Urinary bladder (tissue), 4 donors: ENCODE results near the gene TRAF4. TPM values are rescaled to one million over a fixed set of nuclear protein-coding genes. Genes with fewer than 3 reads are reported as not detected.
"Not testable (repeated sequence)": the region's sequence is repeated elsewhere in the genome, so short reads cannot be mapped to it uniquely, and the experiment has no call there.

Source experiments
- DNase-seq: peaks from one replicate; pipeline ENCODE4 v3.0.0-alpha.2; 2015; ENCODE audit errors: extremely low spot score
- H3K27ac ChIP-seq: one replicate; pipeline ENCODE4 v1.5.1; 2013; ENCODE audit warnings: low read depth, mild to moderate bottlenecking, moderate library complexity
- H3K36me3 ChIP-seq: one replicate; pipeline ENCODE4 v1.6.1; 2013; ENCODE audit warnings: mild to moderate bottlenecking, moderate library complexity; ENCODE audit not compliant: insufficient read depth
- H3K4me1 ChIP-seq: one replicate; pipeline ENCODE4 v1.6.1; 2013; ENCODE audit warnings: mild to moderate bottlenecking, moderate library complexity; ENCODE audit not compliant: insufficient read depth
- H3K4me3 ChIP-seq: one replicate; pipeline ENCODE4 v1.5.1; 2013; ENCODE audit warnings: low read depth, low read length
- WGBS: extraction: QIAGEN DNeasy Blood & Tissue Kit; methylation state at CpG from one replicate; pipeline ENCODE4 v1.1.7; 2013; 5-methylcytosine and 5-hydroxymethylcytosine counted together
- polyA plus RNA-seq: library from polyadenylated mRNA; stranded (reverse); fragments of 200-250 nt; gene quantifications from one replicate; pipeline ENCODE4 v1.2.3, GENCODE V29; 2013
- small RNA-seq: library from RNA; depleted of rRNA; stranded (forward); fragments of <200 nt; gene quantifications from one replicate; pipeline ENCODE3, GENCODE V24; 2014
- total RNA-seq: library from RNA; depleted of rRNA; stranded (reverse); fragments of >200 nt; gene quantifications from one replicate; pipeline ENCODE4 v1.2.3, GENCODE V29; 2014
- donor health status: healthy with polysubstance abuse.
- donor health status: healthy.

Gene TRAF4
- total and polyA plus RNA-seq, 2 donors = 14.7 to 22.8 TPM

- WGBS = 96% methylated on average over 4 of the region's 4 CpGs
- no peak overlapping the region for H3K27ac ChIP-seq
- no peak overlapping the region for H3K4me3 ChIP-seq
- no peaks in the 10 kb centered on the region for H3K4me1 ChIP-seq
- no peaks in the 10 kb centered on the region for H3K36me3 ChIP-seq
- DNase-seq = no peak
Measured at GRCh38 chr17:28788100-28788499, 44.3 kb downstream of the TRAF4 start.

GRCh38 chr17:28792877-28793661 lies 49.3 kb downstream of the TRAF4 start:
- no peak overlapping the region for H3K27ac ChIP-seq
- no peaks in the 10 kb centered on the region for H3K36me3 ChIP-seq
- WGBS = 59% methylated on average over 2 of the region's 2 CpGs
- no peak overlapping the region for H3K4me3 ChIP-seq
- DNase-seq = no peak
- H3K4me1 ChIP-seq = no peaks in the 10 kb centered on the region

- H3K4me1 ChIP-seq, H3K36me3 ChIP-seq, H3K4me3 ChIP-seq, DNase-seq, H3K27ac ChIP-seq: not testable (repeated sequence)
- 95% methylated on average over 14 of the region's 14 CpGs for WGBS
Measured at GRCh38 chr17:28794846-28795441, 51.1 kb downstream of the TRAF4 start.

DNA sequence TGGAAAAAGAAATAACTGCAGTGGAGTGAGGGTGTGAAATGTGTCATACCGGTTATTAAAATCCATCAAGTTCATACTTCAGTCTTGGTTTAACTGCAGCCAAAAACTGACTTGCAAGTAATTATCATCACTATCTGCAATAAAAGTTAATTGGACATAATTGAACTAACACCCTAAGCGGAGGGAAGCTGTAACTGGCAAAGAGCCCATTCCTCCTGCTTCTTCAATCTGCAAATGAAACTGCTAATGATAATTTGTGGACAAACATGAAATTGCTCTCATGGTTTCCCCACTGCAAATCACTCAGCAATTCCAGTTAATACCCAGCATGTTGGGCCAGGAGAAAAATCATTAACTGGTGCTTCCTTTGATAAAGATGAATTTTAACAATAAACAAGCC lies 52.3 kb downstream of the TRAF4 start:
- Histone ChIP-seq H3K36me3 (no peaks in the 10 kb centered on the region), H3K4me3 (no peak overlapping the region), H3K27ac (no peak overlapping the region), H3K4me1 (no peaks in the 10 kb centered on the region)
- WGBS = 91% methylated on average over 2 of the region's 2 CpGs
- no peak for DNase-seq

Small RNA genes within 50 kb of the gene (small RNA-seq; reads per million reads assigned to genes)
- gene SNORD42A (not detected), gene SNORD42B (not detected), gene SNORD4A (not detected), gene SNORD4B (not detected)

Other genes with a start within 250 kb of the TRAF4 start
- 0.11 TPM for gene FOXN1, start 237.7 kb upstream of the TRAF4 start, total RNA-seq
- 0.13 TPM for gene FOXN1, start 237.7 kb upstream of the TRAF4 start, polyA plus RNA-seq
- gene UNC119, start 191.4 kb upstream of the TRAF4 start, total RNA-seq = 15.2 TPM
- gene UNC119, start 191.4 kb upstream of the TRAF4 start, polyA plus RNA-seq = 24.4 TPM
- 21.1 TPM for gene PIGS, start 172.5 kb upstream of the TRAF4 start, total RNA-seq
- gene PIGS, start 172.5 kb upstream of the TRAF4 start, polyA plus RNA-seq = 64.4 TPM
- gene ALDOC, start 167.1 kb upstream of the TRAF4 start, total RNA-seq = 9.6 TPM
- 34.2 TPM for gene ALDOC, start 167.1 kb upstream of the TRAF4 start, polyA plus RNA-seq
- gene SPAG5, start 145.0 kb upstream of the TRAF4 start, total RNA-seq = 17.9 TPM
- gene SPAG5, start 145.0 kb upstream of the TRAF4 start, polyA plus RNA-seq = 2.7 TPM
- gene RSKR, start 129.8 kb upstream of the TRAF4 start, total RNA-seq = 13.0 TPM
- 2.4 TPM for gene RSKR, start 129.8 kb upstream of the TRAF4 start, polyA plus RNA-seq
- 66.6 TPM for gene BLTP2, start 98.9 kb upstream of the TRAF4 start, total RNA-seq
- 42.1 TPM for gene BLTP2, start 98.9 kb upstream of the TRAF4 start, polyA plus RNA-seq
- 35.8 TPM for gene SDF2, start 82.1 kb upstream of the TRAF4 start, total RNA-seq
- gene SDF2, start 82.1 kb upstream of the TRAF4 start, polyA plus RNA-seq = 73.1 TPM
- gene SUPT6H, start 81.8 kb upstream of the TRAF4 start, total RNA-seq = 47.2 TPM
- gene SUPT6H, start 81.8 kb upstream of the TRAF4 start, polyA plus RNA-seq = 42.1 TPM
- 1.7 TPM for gene PROCA1, start 32.1 kb upstream of the TRAF4 start, total RNA-seq
- 1.8 TPM for gene PROCA1, start 32.1 kb upstream of the TRAF4 start, polyA plus RNA-seq
- 63.7 TPM for gene RAB34, start 26.1 kb upstream of the TRAF4 start, total RNA-seq
- gene RAB34, start 26.1 kb upstream of the TRAF4 start, polyA plus RNA-seq = 170 TPM
- gene RPL23A, start 24.0 kb upstream of the TRAF4 start, total RNA-seq = 428 TPM
- gene RPL23A, start 24.0 kb upstream of the TRAF4 start, polyA plus RNA-seq = 1,648 TPM
- 1.7 TPM for gene TLCD1, start 17.8 kb upstream of the TRAF4 start, total RNA-seq
- gene TLCD1, start 17.8 kb upstream of the TRAF4 start, polyA plus RNA-seq = 5.1 TPM
- gene NEK8, start 15.2 kb upstream of the TRAF4 start, total RNA-seq = 3.2 TPM
- 2.1 TPM for gene NEK8, start 15.2 kb upstream of the TRAF4 start, polyA plus RNA-seq
- 6.8 TPM for gene FAM222B, start 98.8 kb downstream of the TRAF4 start, total RNA-seq
- 15.0 TPM for gene FAM222B, start 98.8 kb downstream of the TRAF4 start, polyA plus RNA-seq
- gene ERAL1, start 111.0 kb downstream of the TRAF4 start, total RNA-seq = 16.0 TPM
- gene ERAL1, start 111.0 kb downstream of the TRAF4 start, polyA plus RNA-seq = 35.8 TPM
- gene FLOT2, start 153.7 kb downstream of the TRAF4 start, total RNA-seq = 25.1 TPM
- gene FLOT2, start 153.7 kb downstream of the TRAF4 start, polyA plus RNA-seq = 120 TPM
- 8.5 TPM for gene DHRS13, start 159.1 kb downstream of the TRAF4 start, total RNA-seq
- gene DHRS13, start 159.1 kb downstream of the TRAF4 start, polyA plus RNA-seq = 8.8 TPM
- gene PHF12, start 207.5 kb downstream of the TRAF4 start, total RNA-seq = 21.1 TPM
- 30.8 TPM for gene PHF12, start 207.5 kb downstream of the TRAF4 start, polyA plus RNA-seq